DMS 273 (cell line): ENCODE results near the gene ZBTB16.

Experiments used
- DNase-seq: peaks from one replicate; lab custom pipeline; 2025; ENCODE audit not compliant: unreplicated experiment; lab: John Stamatoyannopoulos, UW

The ZBTB16 gene

GRCh38 chr11:114164546-114164945, 105.0 kb downstream of the ZBTB16 start:
- DNase-seq, result no peak

- no peak for DNase-seq
Measured at GRCh38 chr11:114165326-114166230, 106.1 kb downstream of the ZBTB16 start.

DNA sequence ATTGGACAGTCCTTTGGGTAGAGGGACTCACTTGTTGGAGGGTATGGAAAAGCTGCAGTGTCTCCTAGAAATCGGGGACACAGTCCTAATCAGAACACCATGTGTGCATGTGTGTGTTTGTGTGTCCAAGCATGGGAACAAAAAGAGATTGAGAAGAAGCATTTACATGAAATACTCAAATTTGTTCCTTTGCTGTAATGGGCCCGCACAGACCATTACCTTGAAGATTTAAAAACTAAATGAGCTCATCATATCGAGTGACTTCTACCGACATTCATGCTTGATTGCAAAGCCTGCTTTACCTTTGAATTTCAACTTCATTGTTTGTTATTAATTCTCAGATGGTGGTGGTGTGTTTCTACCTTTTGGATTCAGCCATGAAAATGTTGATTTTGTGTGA, 106.9 kb downstream of the ZBTB16 start:
- DNase-seq, result no peak

DNA sequence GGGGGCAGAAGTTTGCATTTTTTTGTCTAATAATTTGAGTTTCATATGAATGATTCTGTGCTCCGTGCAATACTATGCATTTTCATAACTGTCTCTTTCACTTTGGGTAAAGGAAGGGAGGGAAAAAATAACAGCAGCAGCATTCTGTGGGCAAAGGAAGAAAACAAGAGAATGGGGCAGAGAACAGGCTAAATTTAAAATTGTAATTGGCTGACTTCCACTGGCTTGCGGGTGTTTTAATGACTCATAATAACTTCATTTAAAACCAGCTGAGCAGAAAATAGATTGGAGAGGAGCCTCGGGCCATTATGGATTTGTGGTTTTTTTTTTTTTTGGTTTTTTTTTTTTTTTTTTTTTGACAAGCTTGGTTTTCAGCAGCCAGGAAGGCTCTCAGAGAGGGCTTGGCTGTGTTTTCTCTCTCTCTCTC, 107.4 kb downstream of the ZBTB16 start:
- peak; percentile 3 for DNase-seq

DNA sequence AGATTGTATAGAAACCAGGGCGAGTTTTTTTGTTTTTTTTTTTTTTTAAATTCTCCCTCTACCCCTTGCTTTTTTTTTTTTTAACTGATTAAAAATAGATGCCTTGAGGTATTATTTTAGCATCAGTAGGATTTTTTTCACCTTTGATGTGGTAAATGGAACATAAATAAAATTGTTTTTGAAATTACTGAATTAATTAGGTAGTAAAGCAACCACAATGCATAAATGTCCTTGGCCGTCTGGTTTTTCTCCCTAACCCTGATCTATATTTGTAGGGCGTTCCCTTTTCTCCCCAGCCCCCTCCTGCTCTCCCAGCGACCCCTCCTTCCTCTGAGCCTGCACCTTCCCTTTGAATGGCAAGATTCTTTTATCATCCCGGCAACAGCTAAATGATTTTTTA, 107.8 kb downstream of the ZBTB16 start:
- no peak for DNase-seq

DNA sequence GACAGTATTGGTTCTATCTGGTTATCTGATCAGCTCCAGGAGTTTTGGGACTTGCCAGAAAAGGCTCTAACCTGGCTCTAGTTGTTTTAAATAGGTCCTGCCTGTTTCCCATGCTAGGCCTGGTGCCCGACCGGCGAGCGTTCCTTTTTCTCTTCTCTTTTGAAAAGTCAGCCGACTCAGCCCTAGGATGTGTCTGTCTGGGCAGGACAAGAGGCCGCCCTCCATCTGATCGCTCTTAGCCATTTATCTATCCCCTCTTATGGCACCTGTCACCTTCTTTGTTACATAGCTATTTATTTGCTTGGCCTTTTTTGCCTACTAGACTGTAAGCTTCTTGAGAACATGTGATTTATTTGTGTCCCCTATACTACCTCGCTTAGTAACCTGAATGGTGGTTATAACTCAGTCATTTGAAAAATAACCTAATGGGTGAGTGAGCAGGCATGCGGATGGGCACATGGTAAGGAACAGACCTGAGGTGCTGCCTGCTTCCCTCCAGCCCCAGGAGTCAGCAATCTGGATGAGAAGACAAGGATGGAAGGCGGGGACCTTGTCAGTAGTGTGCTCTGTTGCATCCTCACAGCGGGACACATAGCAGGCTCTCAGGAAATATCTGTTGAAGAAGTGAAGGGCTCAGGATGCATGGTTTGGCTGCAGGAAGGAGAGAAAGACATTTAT, 108.4 kb downstream of the ZBTB16 start:
- DNase-seq, result no peak

DNA sequence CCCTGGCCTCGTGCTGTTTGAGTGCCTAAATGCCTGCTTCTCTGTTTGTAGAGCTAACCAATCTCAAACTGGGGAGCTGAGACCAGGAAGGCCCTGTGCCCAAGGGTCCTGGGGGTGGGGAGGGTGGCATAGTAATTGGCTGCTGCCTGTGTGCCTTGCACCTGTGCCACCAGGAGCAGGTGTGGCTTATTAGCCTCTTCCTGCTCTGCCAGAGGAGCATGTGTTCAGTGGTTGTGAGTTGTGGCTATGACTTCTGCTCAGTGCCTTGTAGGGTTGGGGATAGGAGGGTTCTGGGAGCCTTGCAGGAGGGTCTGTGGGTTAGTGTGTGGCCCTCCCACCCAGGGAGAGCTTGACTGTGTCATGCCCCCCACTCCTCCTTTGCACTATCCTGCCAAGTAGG, 109.2 kb downstream of the ZBTB16 start:
- no peak for DNase-seq

GRCh38 chr11:114169321-114169749, 109.8 kb downstream of the ZBTB16 start:
- DNase-seq, result no peak

DNA sequence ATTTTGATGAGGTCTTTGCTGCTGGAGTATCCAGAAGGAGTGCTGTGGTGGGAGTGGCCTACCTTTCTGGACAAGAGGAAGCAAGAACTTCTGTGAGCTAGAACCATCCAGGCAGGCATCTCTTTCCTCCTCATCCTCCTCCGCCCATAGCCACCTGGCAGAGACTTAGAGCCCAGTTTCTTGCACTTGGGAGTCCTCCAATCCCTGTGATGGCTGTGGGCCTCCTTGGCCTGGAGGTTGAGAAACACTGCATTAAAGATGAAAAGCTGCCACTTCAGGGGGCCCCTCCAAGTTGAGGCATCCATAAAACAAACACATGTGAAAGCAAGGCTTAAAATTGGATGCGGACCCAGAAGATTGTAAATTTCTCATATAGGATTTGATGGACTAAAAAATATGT, 110.3 kb downstream of the ZBTB16 start:
- no peak for DNase-seq

DNA sequence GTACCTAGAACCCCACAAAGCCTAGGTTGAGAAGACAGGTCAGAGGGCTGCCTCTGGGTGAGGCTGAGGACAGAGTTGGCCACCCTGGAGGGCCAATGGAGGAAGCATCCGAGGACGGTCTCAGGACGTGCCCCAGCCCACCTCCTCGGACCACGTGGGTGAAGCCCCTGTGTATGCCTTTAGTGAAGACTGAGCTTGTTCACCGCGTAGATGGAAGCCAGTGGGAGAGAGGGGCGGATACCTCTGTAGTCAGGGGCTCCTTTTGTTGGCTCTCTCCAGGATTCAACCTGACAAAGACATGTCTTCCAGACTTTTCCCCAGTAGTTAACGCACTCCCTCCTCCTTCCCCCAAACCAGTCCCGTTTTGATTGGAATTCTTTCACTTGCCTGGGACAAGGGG, 110.7 kb downstream of the ZBTB16 start:
- no peak for DNase-seq

- DNase-seq, result no peak
Measured at GRCh38 chr11:114171257-114172054, 111.9 kb downstream of the ZBTB16 start.

GRCh38 chr11:114172055-114172861, 112.7 kb downstream of the ZBTB16 start:
- DNase-seq, result no peak

- no peak for DNase-seq
Measured at GRCh38 chr11:114172871-114173444, 113.4 kb downstream of the ZBTB16 start.

GRCh38 chr11:114173843-114174242, 114.3 kb downstream of the ZBTB16 start:
- no peak for DNase-seq

- DNase-seq, result no peak
Measured at GRCh38 chr11:114174712-114175495, 115.4 kb downstream of the ZBTB16 start.

GRCh38 chr11:114175706-114176105, 116.2 kb downstream of the ZBTB16 start:
- no peak for DNase-seq

- DNase-seq, result no peak
Measured at GRCh38 chr11:114176321-114176720, 116.8 kb downstream of the ZBTB16 start.

- DNase-seq, result no peak
Measured at GRCh38 chr11:114178656-114179055, 119.1 kb downstream of the ZBTB16 start.

DNA sequence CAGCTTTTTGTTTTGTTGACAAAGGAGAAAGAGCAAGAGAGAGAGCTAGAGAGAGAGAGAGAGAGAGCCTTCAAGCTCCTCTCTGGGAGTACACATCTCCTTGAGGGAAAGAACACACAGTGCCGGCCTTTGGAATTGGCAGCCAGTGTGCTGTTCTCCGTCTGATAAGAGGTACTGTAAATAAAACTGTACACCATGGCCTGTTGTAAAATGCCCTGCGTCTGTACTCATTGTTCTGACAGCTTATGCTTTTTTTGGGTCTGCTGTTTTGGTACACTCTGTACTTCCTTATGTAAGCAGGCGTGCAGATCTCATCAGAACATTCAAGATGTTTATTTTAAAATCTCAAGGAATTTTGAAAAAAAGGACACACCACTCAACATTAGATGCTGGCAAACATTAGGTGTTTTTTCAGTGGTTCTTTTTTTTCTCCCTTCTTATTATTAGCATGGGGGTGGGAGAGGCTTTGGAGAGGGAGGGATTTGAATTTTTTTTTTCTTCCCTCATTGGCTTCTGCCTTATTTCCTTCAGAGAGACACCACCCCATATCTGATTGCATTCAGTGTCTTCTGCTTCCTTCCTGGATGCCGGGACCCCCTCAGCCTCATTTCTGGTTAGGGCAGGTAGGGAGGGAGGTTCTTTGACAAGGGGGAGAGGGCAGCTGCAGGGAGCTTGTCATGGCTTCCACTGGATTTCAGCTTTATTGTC, 119.9 kb downstream of the ZBTB16 start:
- DNase-seq, result no peak
